ENCODE measurements around the gene SLC22A23. TPM values are rescaled to one million over a fixed set of nuclear protein-coding genes. Genes with fewer than 3 reads are reported as not detected.

The SLC22A23 gene
- total and polyA plus RNA-seq, 8 donors: 4.9 to 27.9 (median 14.2) TPM

- Histone ChIP-seq H3K27ac (no peak overlapping the region), H3K36me3 (no peaks in the 10 kb centered on the region), H3K4me1 (peaks cover 17 to 42% (median 30%) of the 10 kb centered on the region in 3 donors), H3K9me3 (no peaks in the 10 kb centered on the region), H3K4me3 (no peak overlapping the region), H3K27me3 (no peaks in the 10 kb centered on the region)
- DNase-seq (no peak), ATAC-seq (no peak), FAIRE-seq (no peak)
- WGBS, 2 donors: 88% methylated on average over 11 of the region's 11 CpGs
- intact Hi-C loops (cut with DNase I): no loop called here
- TF ChIP-seq CTCF (IDR thresholded peaks at IDR 0.05): no peak
Measured at GRCh38 chr6:3326184-3326971, 130.5 kb downstream of the SLC22A23 start.

- Histone ChIP-seq H3K9me3 (no peaks in the 10 kb centered on the region), H3K4me1 (peaks cover 7 to 33% (median 20%) of the 10 kb centered on the region in 3 donors), H3K4me3 (no peak overlapping the region), H3K36me3 (no peaks in the 10 kb centered on the region), H3K27ac (peak overlapping the region in 2 of 4 donors; percentile 23 to 41), H3K27me3 (no peaks in the 10 kb centered on the region)
- ATAC-seq (peak in 1 of 4 donors; percentile 3), DNase-seq (no peak), FAIRE-seq (no peak)
- intact Hi-C loops (cut with DNase I): no loop called here
- no peak for TF ChIP-seq CTCF (IDR thresholded peaks at IDR 0.05)
Measured at GRCh38 chr6:3325210-3325609, 131.6 kb downstream of the SLC22A23 start.

- ATAC-seq: peak in 2 of 4 donors; percentile 17 to 44
- no peak for FAIRE-seq
- Histone ChIP-seq H3K9me3 (no peaks in the 10 kb centered on the region), H3K4me3 (no peak overlapping the region), H3K27ac (peak overlapping the region in 2 of 4 donors; percentile 23 to 41), H3K36me3 (no peaks in the 10 kb centered on the region), H3K27me3 (no peaks in the 10 kb centered on the region), H3K4me1 (peaks cover 2 to 25% (median 13%) of the 10 kb centered on the region in 3 donors)
- DNase-seq: peak in 1 of 6 donors; percentile 21
- TF ChIP-seq CTCF (IDR thresholded peaks at IDR 0.05): no peak
- intact Hi-C loops (cut with DNase I): no loop called here
- 76 to 78% methylated on average over 12 of the region's 12 CpGs for WGBS, 2 donors
Measured at GRCh38 chr6:3324262-3324942, 132.4 kb downstream of the SLC22A23 start.

GRCh38 chr6:3323696-3324261 is 133.1 kb downstream of the SLC22A23 start:
- intact Hi-C loops (cut with DNase I): no loop called here
- DNase-seq (no peak), ATAC-seq (no peak), FAIRE-seq (no peak)
- peak overlapping the region in 2 of 4 donors; percentile 33 to 41 for H3K27ac ChIP-seq
- H3K9me3 ChIP-seq: no peaks in the 10 kb centered on the region
- no peaks in the 10 kb centered on the region for H3K27me3 ChIP-seq
- no peaks in the 10 kb centered on the region for H3K36me3 ChIP-seq
- 88 to 93% methylated on average over 21 of the region's 21 CpGs for WGBS, 2 donors
- H3K4me1 ChIP-seq: peaks cover 2 to 18% (median 8%) of the 10 kb centered on the region in 3 donors
- no peak for TF ChIP-seq CTCF (IDR thresholded peaks at IDR 0.05)
- no peak overlapping the region for H3K4me3 ChIP-seq
